Activated CD4-positive, alpha-beta T cell treated with anti-CD3 and anti-CD28 coated beads for 36 hours (primary cell): ENCODE measurements around the gene KNL1. TPM values are rescaled to one million over a fixed set of nuclear protein-coding genes. Genes with fewer than 3 reads are reported as not detected.

Experiments used
- ATAC-seq: fragments of 200-7000 bp; cut with Tn5 transposase; one replicate; pipeline ENCODE4 v1.10.0; 2021; ENCODE audit warnings: mild to moderate bottlenecking, moderate library complexity
- CTCF ChIA-PET: fragments of 350-600 bp; sonication (Branson Sonifier 250); formaldehyde crosslinking; loops from one replicate; lab custom pipeline; 2021; ENCODE audit warnings: antibody characterized with exemption; lab: Charles Lee
- POLR2A ChIA-PET: fragments of 350-600 bp; sonication (Branson Sonifier 250); formaldehyde crosslinking; loops from one replicate; lab custom pipeline; 2021; ENCODE audit warnings: antibody characterized with exemption, inconsistent platforms; lab: Charles Lee
- DNase-seq: peaks from one replicate; pipeline ENCODE4 v3.0.0-alpha.2; 2020
- H3K27ac Mint-ChIP-seq: one replicate; pipeline ENCODE4 v1.8.0; 2021; ENCODE audit warnings: mixed read lengths
- H3K27me3 Mint-ChIP-seq: one replicate; pipeline ENCODE4 v1.8.0; 2021; ENCODE audit warnings: mixed read lengths
- H3K36me3 Mint-ChIP-seq: one replicate; pipeline ENCODE4 v1.8.0; 2021; ENCODE audit warnings: low read depth, mixed read lengths
- H3K4me1 Mint-ChIP-seq: one replicate; pipeline ENCODE4 v1.8.0; 2021; ENCODE audit warnings: mixed read lengths
- H3K4me3 Mint-ChIP-seq: one replicate; pipeline ENCODE4 v1.8.0; 2021; ENCODE audit warnings: mild to moderate bottlenecking, moderate library complexity, mixed read lengths
- H3K9me3 Mint-ChIP-seq: one replicate; pipeline ENCODE4 v1.8.0; 2021; ENCODE audit warnings: low read depth, mixed read lengths
- intact Hi-C, 2 experiments: fragments of 100-400 bp; cut with DNase I in 1 of 2; cut with micrococcal nuclease in 1 of 2; formaldehyde crosslinking; loops; one replicate each; pipeline versions ENCODE4 v1.14.2 to v1.15.1; 2022 to 2024; cut with DNase I, micrococcal nuclease
- total RNA-seq, 2 experiments: library from RNA; stranded (reverse); gene quantifications; one replicate each; pipeline ENCODE4 v1.2.3, GENCODE V29; 2021

The KNL1 gene
- total RNA-seq, 2 experiments from 2014 or later = 26.2 to 33.5 TPM

DNA sequence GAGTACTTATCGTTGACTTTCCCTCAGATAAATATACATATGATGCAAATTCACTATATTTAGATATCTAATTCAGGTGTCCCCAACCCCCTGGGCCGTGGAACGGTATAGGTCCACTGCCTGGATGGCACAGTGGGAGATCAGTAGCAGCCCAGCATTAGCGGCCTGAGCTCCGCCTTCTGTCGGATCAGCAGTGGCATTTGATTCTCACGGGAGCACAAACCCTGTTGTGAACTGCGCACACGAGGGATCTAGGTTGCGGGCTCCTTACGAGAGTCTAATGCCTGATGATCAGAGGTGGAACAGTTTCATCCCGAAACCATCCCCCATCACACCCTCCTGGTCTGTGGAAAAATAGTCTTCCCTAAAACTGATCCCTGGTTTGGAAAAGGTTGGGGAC lies 6.9 kb downstream of the KNL1 start:
- intact Hi-C loops = no loop called here
- H3K27ac Mint-ChIP-seq = no peak overlapping the region
- ATAC-seq (no peak), DNase-seq (no peak)
- H3K36me3 Mint-ChIP-seq = peaks cover 3% of the 10 kb centered on the region
- ChIA-PET CTCF (interaction anchor here (1.2 kb wide), 1 partner anchor 12 kb away, joined by 4 read pairs; no protein-coding TSS in a partner anchor), POLR2A (no interaction called here)
- H3K4me1 Mint-ChIP-seq = no peaks in the 10 kb centered on the region
- H3K4me3 Mint-ChIP-seq = no peak overlapping the region
- no peaks in the 10 kb centered on the region for H3K9me3 Mint-ChIP-seq
- no peaks in the 10 kb centered on the region for H3K27me3 Mint-ChIP-seq

- ChIA-PET CTCF (interaction anchor here (0.6 kb wide), 1 partner anchor 37 kb away, joined by 3 read pairs; no protein-coding TSS in a partner anchor), POLR2A (interaction anchor here (0.6 kb wide), 1 partner anchor 14 kb away, joined by 3 read pairs; no protein-coding TSS in a partner anchor)
- Mint-ChIP-seq H3K36me3 (peaks cover 6% of the 10 kb centered on the region), H3K27ac (no peak overlapping the region), H3K4me1 (no peaks in the 10 kb centered on the region), H3K27me3 (no peaks in the 10 kb centered on the region), H3K9me3 (no peaks in the 10 kb centered on the region), H3K4me3 (no peak overlapping the region)
- no peak for DNase-seq
- no peak for ATAC-seq
- intact Hi-C loops = no loop called here
These were observed 9.9 kb downstream of the KNL1 start for GRCh38 chr15:40603935-40604334.

DNA sequence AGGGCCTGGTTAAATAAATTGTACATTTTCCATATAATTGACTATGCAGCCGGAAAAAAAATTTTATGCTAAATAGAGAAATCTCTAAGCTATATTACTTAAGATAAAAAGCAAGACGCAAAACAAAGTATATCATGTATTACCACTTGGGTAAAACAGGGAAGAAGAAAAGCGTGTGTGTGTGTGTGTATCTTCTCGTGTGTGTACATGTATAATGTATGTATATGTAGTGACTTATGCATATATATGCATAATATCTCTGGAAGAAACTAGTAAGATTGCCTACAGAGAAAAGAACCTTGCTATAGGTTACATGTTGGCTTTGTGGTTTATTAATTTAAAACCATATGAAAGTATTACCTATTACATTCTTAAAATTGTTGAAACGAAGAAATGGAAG lies 19.0 kb downstream of the KNL1 start:
- no peak overlapping the region for H3K4me3 Mint-ChIP-seq
- H3K36me3 Mint-ChIP-seq = peaks cover 5% of the 10 kb centered on the region
- ChIA-PET POLR2A (no interaction called here), CTCF (no interaction called here)
- no peak overlapping the region for H3K27ac Mint-ChIP-seq
- H3K27me3 Mint-ChIP-seq = no peaks in the 10 kb centered on the region
- no peaks in the 10 kb centered on the region for H3K4me1 Mint-ChIP-seq
- intact Hi-C loops = no loop called here
- ATAC-seq (no peak), DNase-seq (no peak)
- no peaks in the 10 kb centered on the region for H3K9me3 Mint-ChIP-seq

GRCh38 chr15:40618023-40618422 lies 24.0 kb downstream of the KNL1 start:
- DNase-seq = no peak
- no peak overlapping the region for H3K27ac Mint-ChIP-seq
- H3K36me3 Mint-ChIP-seq = peaks cover 10% of the 10 kb centered on the region
- H3K27me3 Mint-ChIP-seq = no peaks in the 10 kb centered on the region
- no peak overlapping the region for H3K4me3 Mint-ChIP-seq
- intact Hi-C loops = no loop called here
- no peaks in the 10 kb centered on the region for H3K9me3 Mint-ChIP-seq
- CTCF ChIA-PET = interaction anchor here (0.8 to 1.3 kb wide), 3 partner anchors 10 to 101 kb away, joined by 3 to 6 read pairs (median 3); no protein-coding TSS in a partner anchor
- no peaks in the 10 kb centered on the region for H3K4me1 Mint-ChIP-seq
- POLR2A ChIA-PET = interaction anchor here (0.6 kb wide), 1 partner anchor 14 kb away, joined by 3 read pairs; no protein-coding TSS in a partner anchor
- ATAC-seq = no peak

DNA sequence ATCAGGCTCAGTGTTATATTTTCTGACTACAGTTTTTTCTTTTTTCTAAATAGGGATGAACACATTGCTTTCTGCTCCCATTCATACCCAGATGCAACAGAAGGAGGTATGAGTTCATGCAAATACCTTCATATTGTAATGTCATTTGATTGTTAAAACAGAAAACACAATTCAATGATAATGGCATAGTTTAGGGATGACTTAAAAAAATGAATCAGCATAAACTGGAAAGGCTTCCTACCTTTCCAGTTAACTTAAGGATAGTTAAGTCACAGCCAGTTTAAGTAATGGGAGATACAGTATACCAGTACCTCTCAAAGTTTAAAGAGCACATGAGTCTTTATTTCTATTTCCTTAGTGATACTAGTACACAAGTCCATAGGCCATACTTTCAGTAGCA lies 24.9 kb downstream of the KNL1 start:
- peaks cover 10% of the 10 kb centered on the region for H3K36me3 Mint-ChIP-seq
- no peak for ATAC-seq

DNA sequence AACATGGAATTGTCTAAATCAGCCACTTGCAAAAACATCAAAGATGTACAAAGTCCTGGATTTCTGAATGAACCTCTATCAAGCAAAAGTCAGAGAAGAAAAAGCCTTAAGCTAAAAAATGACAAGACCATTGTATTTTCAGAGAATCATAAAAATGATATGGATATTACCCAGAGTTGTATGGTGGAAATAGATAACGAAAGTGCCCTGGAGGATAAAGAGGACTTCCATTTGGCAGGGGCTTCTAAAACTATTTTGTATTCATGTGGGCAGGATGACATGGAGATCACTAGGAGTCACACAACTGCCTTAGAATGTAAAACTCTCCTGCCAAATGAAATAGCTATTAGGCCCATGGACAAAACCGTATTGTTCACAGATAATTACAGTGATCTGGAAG lies 29.3 kb downstream of the KNL1 start:
- Mint-ChIP-seq H3K27me3 (no peaks in the 10 kb centered on the region), H3K4me1 (no peaks in the 10 kb centered on the region), H3K36me3 (peaks cover 10% of the 10 kb centered on the region), H3K4me3 (no peak overlapping the region), H3K27ac (no peak overlapping the region), H3K9me3 (no peaks in the 10 kb centered on the region)
- intact Hi-C loops = no loop called here
- ATAC-seq (no peak), DNase-seq (no peak)
- CTCF ChIA-PET = interaction anchor here (1.1 to 1.5 kb wide), 2 partner anchors 19 to 235 kb away, joined by 3 read pairs; no protein-coding TSS in a partner anchor
- POLR2A ChIA-PET = interaction anchor here (0.6 kb wide), 1 partner anchor 54 kb away, joined by 4 read pairs; no protein-coding TSS in a partner anchor

More for the DNA sequence above, 24.9 kb downstream of the KNL1 start:
- Mint-ChIP-seq H3K9me3 (no peaks in the 10 kb centered on the region), H3K4me3 (no peak overlapping the region), H3K4me1 (no peaks in the 10 kb centered on the region), H3K27me3 (no peaks in the 10 kb centered on the region), H3K27ac (no peak overlapping the region)
- intact Hi-C loops = no loop called here
- POLR2A ChIA-PET = no interaction called here
- CTCF ChIA-PET = no interaction called here
- DNase-seq = no peak

DNA sequence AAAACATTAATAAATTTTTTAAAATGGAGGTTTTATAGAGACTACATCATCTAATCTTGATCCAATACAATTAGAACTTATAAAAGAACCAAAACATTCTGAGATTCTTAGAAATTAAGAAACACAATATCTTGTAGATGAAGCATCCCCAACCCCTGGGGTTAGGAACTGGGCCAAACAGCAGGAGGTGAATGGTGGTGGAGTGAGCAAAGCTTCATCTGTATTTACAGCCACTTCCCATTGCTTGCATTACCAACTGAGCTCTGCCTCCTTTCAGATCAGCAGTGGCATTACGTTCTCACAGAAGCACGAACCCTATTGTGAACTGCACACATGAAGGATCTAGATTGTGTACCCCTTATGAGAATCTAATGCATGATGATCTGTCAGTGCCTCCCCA lies 36.3 kb downstream of the KNL1 start:
- Mint-ChIP-seq H3K36me3 (peaks cover 10% of the 10 kb centered on the region), H3K4me1 (no peaks in the 10 kb centered on the region), H3K9me3 (no peaks in the 10 kb centered on the region), H3K4me3 (no peak overlapping the region), H3K27ac (no peak overlapping the region), H3K27me3 (no peaks in the 10 kb centered on the region)
- CTCF ChIA-PET = no interaction called here
- no peak for ATAC-seq
- POLR2A ChIA-PET = interaction anchor here (0.6 kb wide), 1 partner anchor 19 kb away, joined by 3 read pairs; no protein-coding TSS in a partner anchor
- no peak for DNase-seq
- intact Hi-C loops = no loop called here

DNA sequence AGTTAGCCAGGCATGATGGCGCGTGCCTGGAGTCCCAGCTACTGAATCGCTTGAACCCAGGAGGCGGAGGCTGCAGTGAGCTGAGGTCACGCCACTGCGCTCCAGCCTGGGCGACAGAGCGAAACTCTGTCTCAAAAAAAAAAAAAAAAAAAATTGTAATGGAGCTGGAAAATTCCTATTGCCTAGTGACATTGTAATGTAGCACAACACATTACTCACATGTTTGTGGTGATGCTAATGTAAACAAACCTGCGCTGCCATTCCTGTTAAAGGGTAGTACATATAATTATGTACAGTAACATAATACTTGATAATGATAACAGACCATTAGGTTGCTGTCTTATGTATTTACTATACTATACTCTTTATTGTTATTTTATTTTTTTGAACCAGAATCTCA lies 39.1 kb downstream of the KNL1 start:
- Mint-ChIP-seq H3K4me3 (no peak overlapping the region), H3K36me3 (peaks cover 10% of the 10 kb centered on the region), H3K27ac (no peak overlapping the region), H3K27me3 (no peaks in the 10 kb centered on the region), H3K9me3 (no peaks in the 10 kb centered on the region), H3K4me1 (no peaks in the 10 kb centered on the region)
- intact Hi-C loops = no loop called here
- ATAC-seq = no peak
- ChIA-PET POLR2A (no interaction called here), CTCF (interaction anchor here (0.6 kb wide), 1 partner anchor 483 kb away, joined by 3 read pairs; no protein-coding TSS in a partner anchor)
- DNase-seq = no peak

DNA sequence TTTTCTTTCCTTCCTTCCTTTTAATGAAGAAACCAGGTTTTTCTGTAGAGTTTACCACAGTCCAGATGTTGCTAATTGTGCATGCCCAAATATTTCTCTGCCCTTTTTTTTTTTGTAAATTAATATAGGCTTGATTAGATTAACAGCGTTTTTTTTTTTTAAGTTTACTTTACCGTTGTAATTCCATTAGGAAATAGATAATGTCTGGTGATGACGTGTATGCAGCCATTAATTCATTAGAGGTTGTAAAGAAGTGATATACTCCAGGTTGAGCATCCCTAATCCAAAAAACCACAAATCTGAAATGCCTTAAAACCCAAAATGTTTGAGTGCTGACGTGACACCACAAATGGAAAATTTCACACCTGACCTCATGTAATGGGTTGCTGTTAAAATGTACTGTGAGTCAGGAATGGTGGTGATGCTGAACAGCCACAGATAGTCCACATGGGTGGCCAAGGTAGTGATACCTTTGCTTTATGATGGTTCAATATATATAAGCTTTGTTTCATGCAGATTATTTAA lies 43.2 kb downstream of the KNL1 start:
- Mint-ChIP-seq H3K4me3 (no peak overlapping the region), H3K9me3 (no peaks in the 10 kb centered on the region), H3K27me3 (no peaks in the 10 kb centered on the region), H3K36me3 (peaks cover 6% of the 10 kb centered on the region), H3K27ac (no peak overlapping the region), H3K4me1 (no peaks in the 10 kb centered on the region)
- ATAC-seq (no peak), DNase-seq (no peak)
- CTCF ChIA-PET = no interaction called here
- POLR2A ChIA-PET = no interaction called here
- intact Hi-C loops = no loop called here

DNA sequence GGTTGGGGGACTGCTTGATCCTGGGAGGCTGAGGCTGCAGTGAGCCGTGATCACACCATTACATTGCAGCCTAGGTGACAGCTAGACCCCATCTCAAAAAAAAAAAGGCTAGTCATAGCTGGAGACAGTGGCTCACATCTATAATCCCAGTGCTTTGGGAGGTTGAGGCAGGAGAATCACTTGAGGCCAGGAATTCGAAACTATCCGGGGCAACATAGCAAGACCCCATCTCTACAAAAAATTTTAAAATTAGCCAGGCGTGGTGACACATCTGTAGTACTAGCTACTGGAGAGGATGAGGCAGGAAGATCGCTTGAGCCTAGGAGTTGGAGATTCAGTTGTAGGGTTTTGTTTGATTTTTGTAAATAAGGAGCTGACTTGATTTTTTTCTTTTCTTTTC lies 45.6 kb downstream of the KNL1 start:
- Mint-ChIP-seq H3K9me3 (no peaks in the 10 kb centered on the region), H3K4me3 (no peak overlapping the region), H3K36me3 (peaks cover 4% of the 10 kb centered on the region), H3K27me3 (no peaks in the 10 kb centered on the region), H3K27ac (no peak overlapping the region), H3K4me1 (no peaks in the 10 kb centered on the region)
- POLR2A ChIA-PET = interaction anchor here (0.6 kb wide), 1 partner anchor 26 kb away, joined by 5 read pairs; no protein-coding TSS in a partner anchor
- CTCF ChIA-PET = interaction anchor here (0.7 to 0.8 kb wide), 2 partner anchors 12 to 15 kb away, joined by 3 read pairs; no protein-coding TSS in a partner anchor
- ATAC-seq (no peak), DNase-seq (no peak)
- intact Hi-C loops = no loop called here

GRCh38 chr15:40647523-40647922 lies 53.5 kb downstream of the KNL1 start:
- Mint-ChIP-seq H3K27ac (no peak overlapping the region), H3K4me1 (peaks cover 4% of the 10 kb centered on the region), H3K27me3 (no peaks in the 10 kb centered on the region), H3K4me3 (no peak overlapping the region), H3K9me3 (no peaks in the 10 kb centered on the region), H3K36me3 (peaks cover 8% of the 10 kb centered on the region)
- ChIA-PET CTCF (no interaction called here), POLR2A (interaction anchor here (0.7 kb wide), 1 partner anchor 79 kb away, joined by 4 read pairs; the partner anchor contains the start of gene RPUSD2)
- DNase-seq (no peak), ATAC-seq (no peak)
- intact Hi-C loops = no loop called here

DNA sequence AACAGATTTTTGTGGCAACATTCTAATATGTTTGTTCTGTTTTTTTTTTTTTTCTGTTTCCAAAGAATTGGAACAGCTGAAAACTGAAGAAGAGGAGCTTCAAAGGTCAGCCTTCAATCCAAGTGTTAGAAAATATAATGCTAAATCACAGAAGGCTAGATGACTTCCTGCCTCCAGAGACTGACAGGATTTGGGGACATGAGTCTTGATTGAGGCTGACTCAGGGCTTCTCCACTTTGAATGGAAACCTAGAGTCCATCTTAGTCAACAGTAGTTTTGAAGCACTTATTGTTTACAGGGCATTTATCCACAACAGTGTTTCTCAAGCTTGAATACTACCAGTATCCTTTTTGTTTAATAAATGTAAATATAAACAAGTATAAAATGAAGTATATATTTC lies 56.4 kb downstream of the KNL1 start:
- Mint-ChIP-seq H3K27me3 (no peaks in the 10 kb centered on the region), H3K4me3 (no peak overlapping the region), H3K36me3 (peaks cover 16% of the 10 kb centered on the region), H3K4me1 (peaks cover 4% of the 10 kb centered on the region), H3K9me3 (no peaks in the 10 kb centered on the region), H3K27ac (no peak overlapping the region)
- DNase-seq = no peak
- ChIA-PET CTCF (interaction anchor here (0.8 to 2.6 kb wide), 4 partner anchors 11 to 432 kb away, joined by 3 to 8 read pairs (median 4); no protein-coding TSS in a partner anchor), POLR2A (interaction anchor here (0.6 to 0.8 kb wide), 2 partner anchors 9 to 14 kb away, joined by 3 to 4 read pairs; no protein-coding TSS in a partner anchor)
- no peak for ATAC-seq
- intact Hi-C loops = no loop called here
